ENCODE data around the gene SMCO2.

Gene SMCO2

DNA sequence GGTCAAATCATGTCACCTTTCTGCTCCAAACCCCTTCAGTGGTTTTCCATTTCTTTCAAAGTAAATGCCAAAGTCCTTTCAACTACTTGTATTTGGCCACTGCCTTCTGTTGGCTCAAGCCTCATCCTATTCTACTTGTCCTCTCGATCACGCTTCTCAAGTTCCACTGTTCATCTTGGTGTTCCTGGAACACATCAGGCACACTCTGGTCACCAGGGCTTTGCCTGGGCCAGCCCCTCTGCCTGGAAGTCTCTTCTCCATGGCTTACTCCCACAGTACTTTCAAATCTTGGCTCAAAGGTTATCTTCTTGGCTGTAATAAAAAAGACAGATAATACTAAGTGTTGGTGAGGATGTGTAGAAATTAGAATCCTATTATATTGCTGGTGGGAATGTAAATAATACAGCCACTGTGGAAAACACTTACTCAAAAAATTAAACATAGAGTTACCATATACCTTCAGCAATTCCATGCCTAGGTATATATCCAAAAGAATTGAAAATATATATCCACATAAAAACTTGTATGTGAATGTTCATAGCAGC is 60.2 kb downstream of the SMCO2 start:
- Histone ChIP-seq H3K9me3 (ENCODE audit: control insufficient read depth in 1 of 2, low read length in 2 of 2) (peaks cover 0 to 7% of the 10 kb centered on the region in 2 donors), H3K36me3 (ENCODE audit: control insufficient read depth in 1 of 2, insufficient read depth in 2 of 2, low read length in 2 of 2) (no peaks in the 10 kb centered on the region), H3K4me3 (ENCODE audit: low read depth in 1 of 2, low read length in 2 of 2) (no peak overlapping the region), H3K27me3 (ENCODE audit: control insufficient read depth in 1 of 2, insufficient read depth in 2 of 2, low read length in 2 of 2) (no peaks in the 10 kb centered on the region), H3K4me1 (ENCODE audit: control insufficient read depth in 1 of 2, insufficient read depth in 2 of 2, low read length in 2 of 2) (no peaks in the 10 kb centered on the region), H3K27ac (ENCODE audit: low read depth, low read length) (no peak overlapping the region), H3K9ac (ENCODE audit: low read depth in 1 of 2, low read length in 2 of 2) (no peak overlapping the region)

DNA sequence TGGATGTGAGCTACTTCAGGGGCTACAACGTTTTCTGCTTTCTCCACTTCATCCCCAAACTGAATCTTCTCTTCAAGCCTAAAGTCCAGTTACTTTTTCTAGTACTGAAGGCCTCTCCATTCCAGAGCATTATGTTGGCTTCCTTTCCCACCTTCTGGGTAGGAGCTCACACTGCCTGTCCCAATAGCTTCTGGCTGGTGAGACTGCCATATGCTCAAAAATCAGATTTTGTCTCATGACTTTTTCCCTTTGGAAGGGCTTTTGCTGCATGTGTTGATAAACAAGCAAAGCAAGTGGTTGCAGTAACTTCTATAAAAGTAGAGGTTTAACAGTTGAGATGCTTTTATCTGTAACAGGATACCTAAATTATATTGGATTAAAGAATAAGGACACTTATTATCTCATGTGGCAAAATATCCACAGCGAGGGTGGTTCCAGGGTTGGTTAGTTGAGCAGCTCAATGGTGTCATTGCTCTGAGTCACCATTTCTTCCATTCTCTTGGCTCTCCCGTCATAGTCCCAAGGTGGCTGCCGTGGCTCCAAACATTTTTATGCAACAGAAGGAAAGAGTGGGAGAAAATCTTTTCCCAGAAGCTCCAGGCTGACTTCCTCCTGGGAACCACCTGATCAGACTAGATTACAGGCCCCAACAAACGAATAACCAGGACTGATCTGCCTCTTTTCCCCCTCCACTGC is 62.3 kb downstream of the SMCO2 start:
- H3K36me3 ChIP-seq (ENCODE audit: control insufficient read depth in 1 of 2, insufficient read depth in 2 of 2, low read length in 2 of 2): no peaks in the 10 kb centered on the region

DNA sequence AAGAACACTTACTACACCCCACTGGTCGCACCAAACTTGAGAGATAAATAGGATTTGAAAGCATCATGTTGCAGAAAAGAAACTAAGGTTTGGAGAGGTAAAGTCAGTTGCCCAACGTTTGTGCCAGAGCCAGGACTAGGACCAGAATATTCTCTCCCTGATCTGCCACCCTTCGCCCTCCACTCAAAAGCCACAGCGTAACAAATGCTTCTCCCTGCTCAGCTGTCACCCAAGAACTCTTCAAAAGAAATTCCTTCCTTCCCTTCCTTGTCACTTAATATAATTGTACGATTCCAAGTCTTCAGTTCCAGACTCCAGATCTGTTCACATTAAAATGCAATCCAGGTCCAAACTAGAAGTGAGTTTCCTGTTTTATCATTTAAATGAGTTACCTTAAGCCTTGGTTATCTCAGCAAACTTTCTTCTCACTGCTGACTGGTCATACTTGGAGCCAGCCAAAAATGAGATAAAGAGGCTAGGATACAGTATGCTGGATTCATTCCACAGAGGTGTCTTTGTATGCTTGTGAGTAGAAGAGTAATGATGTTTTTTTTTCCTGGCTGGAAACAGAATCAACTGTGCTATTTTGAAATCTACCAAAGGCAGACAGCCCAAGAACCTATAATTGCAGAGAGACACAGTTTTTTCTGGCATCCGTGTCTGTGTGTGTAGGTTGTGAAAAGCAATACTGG is 64.6 kb downstream of the SMCO2 start:
- H3K9me3 ChIP-seq (ENCODE audit: control insufficient read depth in 1 of 2, low read length in 2 of 2): peaks cover 0 to 7% of the 10 kb centered on the region in 2 donors
- H3K9ac ChIP-seq (ENCODE audit: low read depth in 1 of 2, low read length in 2 of 2): no peak overlapping the region
- no peaks in the 10 kb centered on the region for H3K36me3 ChIP-seq (ENCODE audit: control insufficient read depth in 1 of 2, insufficient read depth in 2 of 2, low read length in 2 of 2)
- no peaks in the 10 kb centered on the region for H3K27me3 ChIP-seq (ENCODE audit: control insufficient read depth in 1 of 2, insufficient read depth in 2 of 2, low read length in 2 of 2)
- H3K4me1 ChIP-seq (ENCODE audit: control insufficient read depth in 1 of 2, insufficient read depth in 2 of 2, low read length in 2 of 2): no peaks in the 10 kb centered on the region
- no peak overlapping the region for H3K27ac ChIP-seq (ENCODE audit: low read depth, low read length)
- no peak overlapping the region for H3K4me3 ChIP-seq (ENCODE audit: low read depth in 1 of 2, low read length in 2 of 2)

More for the DNA sequence above, 62.3 kb downstream of the SMCO2 start:
- Histone ChIP-seq H3K9me3 (ENCODE audit: control insufficient read depth in 1 of 2, low read length in 2 of 2) (peaks cover 0 to 7% of the 10 kb centered on the region in 2 donors), H3K4me3 (ENCODE audit: low read depth in 1 of 2, low read length in 2 of 2) (no peak overlapping the region), H3K27ac (ENCODE audit: low read depth, low read length) (no peak overlapping the region), H3K27me3 (ENCODE audit: control insufficient read depth in 1 of 2, insufficient read depth in 2 of 2, low read length in 2 of 2) (no peaks in the 10 kb centered on the region), H3K9ac (ENCODE audit: low read depth in 1 of 2, low read length in 2 of 2) (no peak overlapping the region), H3K4me1 (ENCODE audit: control insufficient read depth in 1 of 2, insufficient read depth in 2 of 2, low read length in 2 of 2) (no peaks in the 10 kb centered on the region)

DNA sequence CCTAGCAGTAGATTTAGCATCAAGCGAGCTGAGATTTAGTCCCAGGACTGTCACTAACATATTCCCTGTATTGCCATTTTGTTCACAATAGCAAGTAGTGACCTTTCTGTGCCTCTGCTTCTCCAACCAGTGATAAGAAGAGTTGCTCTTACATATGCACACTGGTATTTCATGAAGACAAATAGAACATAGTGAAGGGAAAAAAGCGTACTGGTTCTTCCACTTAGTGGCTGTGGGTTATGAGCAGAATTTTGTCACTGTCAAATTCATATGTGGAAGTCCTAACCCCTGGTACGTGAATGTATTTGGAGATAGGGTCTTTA is 65.1 kb downstream of the SMCO2 start:
- Histone ChIP-seq H3K27me3 (ENCODE audit: control insufficient read depth in 1 of 2, insufficient read depth in 2 of 2, low read length in 2 of 2) (no peaks in the 10 kb centered on the region), H3K9ac (ENCODE audit: low read depth in 1 of 2, low read length in 2 of 2) (no peak overlapping the region), H3K9me3 (ENCODE audit: control insufficient read depth in 1 of 2, low read length in 2 of 2) (peaks cover 0 to 3% of the 10 kb centered on the region in 2 donors), H3K4me1 (ENCODE audit: control insufficient read depth in 1 of 2, insufficient read depth in 2 of 2, low read length in 2 of 2) (no peaks in the 10 kb centered on the region), H3K36me3 (ENCODE audit: control insufficient read depth in 1 of 2, insufficient read depth in 2 of 2, low read length in 2 of 2) (no peaks in the 10 kb centered on the region), H3K4me3 (ENCODE audit: low read depth in 1 of 2, low read length in 2 of 2) (no peak overlapping the region), H3K27ac (ENCODE audit: low read depth, low read length) (no peak overlapping the region)

DNA sequence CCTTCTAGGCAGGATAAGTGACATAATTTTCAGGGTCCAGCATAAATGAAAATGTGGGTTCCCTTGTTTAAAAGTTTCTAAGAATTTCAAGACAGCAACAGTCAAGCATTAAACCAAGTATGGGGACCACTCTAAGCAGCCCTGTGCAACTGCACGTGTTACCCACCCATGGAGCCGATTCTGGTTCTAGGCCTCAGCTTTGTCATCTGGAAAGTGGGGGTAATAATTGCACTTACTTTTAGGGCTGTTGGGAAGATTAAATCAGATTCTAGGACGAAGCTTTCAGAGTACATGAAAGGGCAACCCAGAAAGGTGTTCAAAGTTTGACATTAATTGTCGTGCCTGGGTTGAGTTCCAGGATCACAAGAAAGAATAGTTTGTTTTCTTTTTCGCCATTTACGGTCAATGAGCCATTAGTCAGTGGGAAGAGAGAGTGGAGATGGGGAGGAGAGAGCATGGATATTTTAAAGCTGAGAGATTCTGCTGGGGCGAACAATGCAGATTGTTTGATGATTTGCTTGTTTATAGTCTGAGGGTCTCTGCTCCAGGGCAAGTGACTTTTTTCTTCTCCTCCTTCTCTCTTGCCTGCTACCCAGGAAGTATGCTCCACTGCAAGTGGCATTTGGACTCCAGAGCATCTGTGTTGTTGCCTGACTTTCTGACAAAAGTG is 66.8 kb downstream of the SMCO2 start:
- Histone ChIP-seq H3K27ac (ENCODE audit: low read depth, low read length) (no peak overlapping the region), H3K9me3 (ENCODE audit: control insufficient read depth in 1 of 2, low read length in 2 of 2) (no peaks in the 10 kb centered on the region), H3K4me1 (ENCODE audit: control insufficient read depth in 1 of 2, insufficient read depth in 2 of 2, low read length in 2 of 2) (no peaks in the 10 kb centered on the region), H3K4me3 (ENCODE audit: low read depth in 1 of 2, low read length in 2 of 2) (no peak overlapping the region), H3K36me3 (ENCODE audit: control insufficient read depth in 1 of 2, insufficient read depth in 2 of 2, low read length in 2 of 2) (no peaks in the 10 kb centered on the region), H3K9ac (ENCODE audit: low read depth in 1 of 2, low read length in 2 of 2) (no peak overlapping the region), H3K27me3 (ENCODE audit: control insufficient read depth in 1 of 2, insufficient read depth in 2 of 2, low read length in 2 of 2) (no peaks in the 10 kb centered on the region)

DNA sequence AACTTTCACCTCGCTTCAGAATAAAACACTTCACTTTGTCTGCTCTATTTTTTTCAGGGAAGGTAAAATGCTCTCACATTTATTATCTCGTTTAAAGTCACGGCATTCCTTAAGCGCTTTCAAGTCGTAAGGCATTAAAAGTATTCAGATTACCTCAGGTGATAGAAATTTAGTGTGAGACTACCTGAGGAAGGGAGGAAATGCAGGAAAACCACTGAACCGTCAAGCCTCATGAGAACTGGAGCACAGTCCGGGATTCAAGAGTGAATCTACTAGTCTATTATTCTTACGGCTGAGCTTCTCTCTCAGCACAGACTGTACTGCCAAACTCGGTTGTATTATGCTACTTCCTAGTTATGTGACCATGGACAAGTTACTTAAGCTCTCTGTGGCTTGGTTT is 69.1 kb downstream of the SMCO2 start:
- H3K27me3 ChIP-seq (ENCODE audit: control insufficient read depth in 1 of 2, insufficient read depth in 2 of 2, low read length in 2 of 2): no peaks in the 10 kb centered on the region
- no peaks in the 10 kb centered on the region for H3K9me3 ChIP-seq (ENCODE audit: control insufficient read depth in 1 of 2, low read length in 2 of 2)
- no peaks in the 10 kb centered on the region for H3K4me1 ChIP-seq (ENCODE audit: control insufficient read depth in 1 of 2, insufficient read depth in 2 of 2, low read length in 2 of 2)
- no peak overlapping the region for H3K9ac ChIP-seq (ENCODE audit: low read depth in 1 of 2, low read length in 2 of 2)
- H3K36me3 ChIP-seq (ENCODE audit: control insufficient read depth in 1 of 2, insufficient read depth in 2 of 2, low read length in 2 of 2): no peaks in the 10 kb centered on the region
- H3K27ac ChIP-seq (ENCODE audit: low read depth, low read length): no peak overlapping the region
- H3K4me3 ChIP-seq (ENCODE audit: low read depth in 1 of 2, low read length in 2 of 2): no peak overlapping the region

DNA sequence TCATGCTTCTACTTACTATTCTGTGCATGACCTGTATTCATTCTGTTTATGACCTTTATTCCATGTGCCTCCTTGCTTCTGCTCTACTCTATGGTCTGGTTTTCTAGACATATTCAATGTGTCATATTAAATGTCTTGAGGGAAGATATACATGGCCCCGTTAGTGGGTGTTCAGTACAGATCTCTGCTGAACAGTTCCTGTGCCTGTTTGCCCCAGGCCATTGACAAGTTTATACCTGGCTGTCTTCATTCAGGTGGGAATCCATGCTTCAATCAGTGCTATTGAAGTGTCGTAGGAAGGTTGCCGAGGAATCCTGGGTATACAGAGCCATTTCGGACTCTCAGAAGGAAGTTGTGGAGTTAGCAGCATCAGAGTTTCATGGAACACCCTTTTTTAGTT is 70.1 kb downstream of the SMCO2 start:
- H3K9me3 ChIP-seq (ENCODE audit: control insufficient read depth in 1 of 2, low read length in 2 of 2): no peaks in the 10 kb centered on the region
- no peaks in the 10 kb centered on the region for H3K4me1 ChIP-seq (ENCODE audit: control insufficient read depth in 1 of 2, insufficient read depth in 2 of 2, low read length in 2 of 2)
- no peaks in the 10 kb centered on the region for H3K27me3 ChIP-seq (ENCODE audit: control insufficient read depth in 1 of 2, insufficient read depth in 2 of 2, low read length in 2 of 2)
- no peaks in the 10 kb centered on the region for H3K36me3 ChIP-seq (ENCODE audit: control insufficient read depth in 1 of 2, insufficient read depth in 2 of 2, low read length in 2 of 2)
- H3K27ac ChIP-seq (ENCODE audit: low read depth, low read length): no peak overlapping the region
- H3K9ac ChIP-seq (ENCODE audit: low read depth in 1 of 2, low read length in 2 of 2): no peak overlapping the region
- no peak overlapping the region for H3K4me3 ChIP-seq (ENCODE audit: low read depth in 1 of 2, low read length in 2 of 2)

DNA sequence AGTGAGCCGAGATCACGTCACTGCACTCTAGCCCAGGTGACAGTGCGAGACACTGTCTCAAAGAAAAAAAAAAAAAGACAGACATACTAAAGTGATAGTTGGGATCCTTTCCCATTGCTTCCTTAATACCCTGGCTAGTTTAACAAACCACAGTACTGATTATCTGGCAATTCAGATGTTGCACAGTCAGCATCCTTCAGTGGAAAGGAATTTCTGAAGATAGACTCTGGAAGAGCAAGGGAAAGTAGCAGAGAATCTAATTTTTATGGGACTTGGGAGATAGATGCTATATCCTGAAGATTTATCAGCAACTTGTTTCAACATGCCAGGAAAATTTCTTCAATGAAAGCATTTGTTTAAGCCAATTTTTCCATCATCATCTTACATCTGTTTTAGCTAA is 71.0 kb downstream of the SMCO2 start:
- Histone ChIP-seq H3K9me3 (ENCODE audit: control insufficient read depth in 1 of 2, low read length in 2 of 2) (no peaks in the 10 kb centered on the region), H3K4me1 (ENCODE audit: control insufficient read depth in 1 of 2, insufficient read depth in 2 of 2, low read length in 2 of 2) (no peaks in the 10 kb centered on the region), H3K9ac (ENCODE audit: low read depth in 1 of 2, low read length in 2 of 2) (no peak overlapping the region), H3K4me3 (ENCODE audit: low read depth in 1 of 2, low read length in 2 of 2) (no peak overlapping the region), H3K36me3 (ENCODE audit: control insufficient read depth in 1 of 2, insufficient read depth in 2 of 2, low read length in 2 of 2) (no peaks in the 10 kb centered on the region), H3K27me3 (ENCODE audit: control insufficient read depth in 1 of 2, insufficient read depth in 2 of 2, low read length in 2 of 2) (no peaks in the 10 kb centered on the region), H3K27ac (ENCODE audit: low read depth, low read length) (no peak overlapping the region)

DNA sequence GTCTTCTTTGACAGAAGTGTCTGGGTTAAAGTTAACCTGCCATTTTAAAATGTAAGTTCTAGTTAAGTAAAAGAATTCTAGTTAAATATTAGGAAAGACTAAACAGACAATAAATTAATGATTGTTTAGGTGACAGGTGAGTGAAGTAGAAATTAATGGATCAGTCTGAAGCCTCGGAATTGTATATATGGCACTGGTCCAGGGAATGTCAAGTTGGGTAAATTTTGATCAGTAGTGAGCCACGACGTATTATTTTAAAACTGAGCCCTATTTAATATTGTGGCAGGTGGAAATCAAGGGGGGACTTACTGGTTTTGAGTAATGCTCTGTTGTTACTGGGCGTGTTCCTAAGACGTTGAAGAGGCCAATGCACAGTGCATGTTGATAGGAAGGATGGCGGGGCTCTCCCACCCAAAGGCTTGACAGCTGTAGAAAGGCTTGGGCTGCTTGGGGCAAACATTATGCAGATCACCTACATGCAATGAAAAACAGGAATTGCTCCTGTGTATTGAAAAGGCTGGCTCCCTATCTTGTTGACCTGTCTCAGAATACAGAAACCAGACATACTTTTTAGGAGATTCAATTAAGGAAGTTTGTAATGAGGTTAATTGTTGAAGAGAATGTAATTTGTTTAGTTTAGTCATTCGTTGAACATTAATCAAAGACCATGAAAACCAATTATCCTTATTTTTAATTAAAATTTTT is 71.6 kb downstream of the SMCO2 start:
- no peaks in the 10 kb centered on the region for H3K36me3 ChIP-seq (ENCODE audit: control insufficient read depth in 1 of 2, insufficient read depth in 2 of 2, low read length in 2 of 2)
- H3K9ac ChIP-seq (ENCODE audit: low read depth in 1 of 2, low read length in 2 of 2): no peak overlapping the region
- H3K4me3 ChIP-seq (ENCODE audit: low read depth in 1 of 2, low read length in 2 of 2): no peak overlapping the region
- H3K27ac ChIP-seq (ENCODE audit: low read depth, low read length): no peak overlapping the region
- no peaks in the 10 kb centered on the region for H3K27me3 ChIP-seq (ENCODE audit: control insufficient read depth in 1 of 2, insufficient read depth in 2 of 2, low read length in 2 of 2)
- no peaks in the 10 kb centered on the region for H3K9me3 ChIP-seq (ENCODE audit: control insufficient read depth in 1 of 2, low read length in 2 of 2)
- peaks cover 0 to 2% of the 10 kb centered on the region in 2 donors for H3K4me1 ChIP-seq (ENCODE audit: control insufficient read depth in 1 of 2, insufficient read depth in 2 of 2, low read length in 2 of 2)

DNA sequence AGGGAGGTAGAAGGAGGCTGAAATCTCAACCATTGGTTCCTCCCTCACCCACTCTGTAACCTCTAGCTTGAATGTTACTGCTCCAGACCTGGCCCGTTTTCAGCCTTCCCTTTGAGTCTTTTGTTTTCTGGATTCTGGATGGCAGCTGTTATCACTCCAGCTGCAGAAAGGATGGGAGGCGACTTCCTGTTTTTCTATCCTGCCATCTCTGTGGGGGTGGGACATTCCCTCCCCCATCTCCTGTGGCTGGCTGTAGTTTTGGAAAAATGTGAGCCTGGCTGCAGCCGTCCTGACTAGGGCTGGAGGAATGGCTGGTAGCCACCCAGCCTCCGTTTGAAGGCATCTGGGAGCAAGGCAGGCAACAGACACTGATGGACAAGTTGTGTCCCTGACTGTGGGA is 74.5 kb downstream of the SMCO2 start:
- Histone ChIP-seq H3K9ac (ENCODE audit: low read depth in 1 of 2, low read length in 2 of 2) (no peak overlapping the region), H3K9me3 (ENCODE audit: control insufficient read depth in 1 of 2, low read length in 2 of 2) (no peaks in the 10 kb centered on the region), H3K36me3 (ENCODE audit: control insufficient read depth in 1 of 2, insufficient read depth in 2 of 2, low read length in 2 of 2) (no peaks in the 10 kb centered on the region), H3K27me3 (ENCODE audit: control insufficient read depth in 1 of 2, insufficient read depth in 2 of 2, low read length in 2 of 2) (no peaks in the 10 kb centered on the region), H3K4me1 (ENCODE audit: control insufficient read depth in 1 of 2, insufficient read depth in 2 of 2, low read length in 2 of 2) (peaks cover 0 to 11% of the 10 kb centered on the region in 2 donors), H3K4me3 (ENCODE audit: low read depth in 1 of 2, low read length in 2 of 2) (no peak overlapping the region), H3K27ac (ENCODE audit: low read depth, low read length) (no peak overlapping the region)

All from duodenal mucosa (tissue), 2 donors.